ENCODE results near the gene ZFPM1. TPM values are rescaled to one million over a fixed set of nuclear protein-coding genes. Genes with fewer than 3 reads are reported as not detected.

ZFPM1 gene
- total RNA-seq, 3 donors from 2014 or later = 0.32 to 2.9 (median 2.3) TPM

DNA sequence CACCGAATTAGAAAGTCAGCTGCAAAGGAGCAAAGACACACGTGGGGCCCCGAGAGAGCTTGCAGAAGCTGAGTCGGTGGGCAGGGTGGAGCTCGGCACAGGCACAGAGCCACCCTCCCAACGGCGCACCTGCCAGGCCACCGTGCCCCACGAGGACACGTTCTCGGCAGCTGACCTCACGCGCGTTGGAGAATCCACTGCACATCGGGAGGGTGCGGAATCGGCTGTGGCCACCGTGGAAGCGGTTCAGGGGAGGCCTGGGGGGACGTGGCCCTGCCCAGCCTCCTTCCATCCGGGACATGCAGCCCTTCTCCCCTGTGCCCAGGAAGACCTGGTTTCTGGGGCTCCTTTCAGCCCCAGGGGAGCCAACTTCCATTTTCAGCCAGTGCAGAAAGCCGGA, 20.9 kb upstream of the ZFPM1 start:
- Histone ChIP-seq H3K27ac (no peak overlapping the region), H3K4me3 (no peak overlapping the region), H3K36me3 (no peaks in the 10 kb centered on the region), H3K4me1 (no peaks in the 10 kb centered on the region), H3K27me3 (peaks cover 0 to 15% of the 10 kb centered on the region in 2 donors), H3K9me3 (no peaks in the 10 kb centered on the region)
- intact Hi-C loops (cut with DNase I; ENCODE audit: low total_unique reads) = no loop called here
- TF ChIP-seq POLR2A (IDR thresholded peaks at IDR 0.05) = no peak
- no peak for DNase-seq (ENCODE audit: low spot score in 2 of 2)

DNA sequence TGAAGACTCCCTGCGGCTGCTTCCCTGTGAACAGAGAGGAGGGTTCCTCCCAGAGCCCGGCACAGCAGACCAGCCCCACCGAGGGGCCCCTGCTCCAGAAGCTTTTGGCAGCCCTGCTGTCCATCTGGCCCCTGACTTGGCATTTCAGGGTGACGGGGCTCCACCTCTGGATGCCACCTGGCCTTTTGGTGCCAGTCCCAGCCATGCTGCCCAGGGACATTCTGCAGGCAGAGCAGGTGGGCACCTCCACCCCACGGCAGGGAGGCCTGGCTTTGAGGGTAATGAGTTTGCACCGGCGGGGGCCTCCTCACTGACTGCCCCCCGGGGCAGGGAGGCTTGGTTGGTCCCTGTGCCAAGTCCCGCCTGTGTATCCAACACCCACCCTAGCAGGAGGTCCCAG, 20.3 kb upstream of the ZFPM1 start:
- intact Hi-C loops (cut with DNase I; ENCODE audit: low total_unique reads) = no loop called here
- no peaks in the 10 kb centered on the region for H3K36me3 ChIP-seq
- H3K4me1 ChIP-seq = no peaks in the 10 kb centered on the region
- TF ChIP-seq POLR2A (IDR thresholded peaks at IDR 0.05) (no peak), POLR2AphosphoS5 (IDR thresholded peaks at IDR 0.05) (no peak)
- TF ChIP-seq, protein P1, sequence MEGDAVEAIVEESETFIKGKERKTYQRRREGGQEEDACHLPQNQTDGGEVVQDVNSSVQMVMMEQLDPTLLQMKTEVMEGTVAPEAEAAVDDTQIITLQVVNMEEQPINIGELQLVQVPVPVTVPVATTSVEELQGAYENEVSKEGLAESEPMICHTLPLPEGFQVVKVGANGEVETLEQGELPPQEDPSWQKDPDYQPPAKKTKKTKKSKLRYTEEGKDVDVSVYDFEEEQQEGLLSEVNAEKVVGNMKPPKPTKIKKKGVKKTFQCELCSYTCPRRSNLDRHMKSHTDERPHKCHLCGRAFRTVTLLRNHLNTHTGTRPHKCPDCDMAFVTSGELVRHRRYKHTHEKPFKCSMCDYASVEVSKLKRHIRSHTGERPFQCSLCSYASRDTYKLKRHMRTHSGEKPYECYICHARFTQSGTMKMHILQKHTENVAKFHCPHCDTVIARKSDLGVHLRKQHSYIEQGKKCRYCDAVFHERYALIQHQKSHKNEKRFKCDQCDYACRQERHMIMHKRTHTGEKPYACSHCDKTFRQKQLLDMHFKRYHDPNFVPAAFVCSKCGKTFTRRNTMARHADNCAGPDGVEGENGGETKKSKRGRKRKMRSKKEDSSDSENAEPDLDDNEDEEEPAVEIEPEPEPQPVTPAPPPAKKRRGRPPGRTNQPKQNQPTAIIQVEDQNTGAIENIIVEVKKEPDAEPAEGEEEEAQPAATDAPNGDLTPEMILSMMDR (IDR thresholded peaks at IDR 0.05) = no peak
- no peak for DNase-seq (ENCODE audit: low spot score in 2 of 2)
- no peak overlapping the region for H3K4me3 ChIP-seq
- H3K27me3 ChIP-seq = peaks cover 0 to 15% of the 10 kb centered on the region in 2 donors
- no peaks in the 10 kb centered on the region for H3K9me3 ChIP-seq
- no peak overlapping the region for H3K27ac ChIP-seq

DNA sequence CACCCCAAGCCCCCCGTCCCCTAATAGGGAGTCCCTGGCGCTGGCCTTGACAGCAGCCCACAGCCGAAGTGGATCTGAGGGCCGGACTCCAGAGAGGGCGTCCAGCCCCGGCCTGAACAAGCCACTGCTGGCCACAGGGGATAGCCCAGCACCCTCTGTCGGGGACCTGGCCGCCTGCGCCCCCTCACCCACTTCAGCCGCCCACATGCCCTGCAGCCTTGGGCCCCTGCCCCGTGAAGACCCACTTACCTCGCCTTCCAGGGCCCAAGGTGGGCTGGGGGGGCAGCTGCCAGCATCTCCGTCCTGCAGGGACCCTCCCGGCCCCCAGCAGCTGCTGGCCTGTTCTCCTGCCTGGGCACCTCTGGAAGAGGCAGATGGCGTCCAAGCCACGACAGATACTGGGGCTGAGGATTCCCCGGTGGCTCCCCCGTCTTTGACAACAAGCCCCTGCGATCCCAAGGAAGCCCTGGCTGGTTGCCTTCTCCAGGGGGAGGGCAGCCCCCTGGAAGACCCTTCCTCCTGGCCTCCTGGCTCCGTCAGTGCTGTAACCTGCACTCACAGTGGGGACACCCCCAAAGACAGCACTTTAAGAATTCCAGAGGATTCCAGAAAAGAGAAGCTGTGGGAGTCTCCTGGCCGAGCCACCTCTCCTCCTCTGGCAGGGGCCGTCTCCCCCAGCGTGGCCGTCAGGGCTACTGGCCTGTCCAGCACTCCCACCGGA, 19.3 kb upstream of the ZFPM1 start:
- intact Hi-C loops (cut with DNase I; ENCODE audit: low total_unique reads) = no loop called here
- peaks cover 0 to 15% of the 10 kb centered on the region in 2 donors for H3K27me3 ChIP-seq
- no peaks in the 10 kb centered on the region for H3K9me3 ChIP-seq
- no peak overlapping the region for H3K27ac ChIP-seq
- H3K36me3 ChIP-seq = no peaks in the 10 kb centered on the region
- no peak overlapping the region for H3K4me3 ChIP-seq
- H3K4me1 ChIP-seq = no peaks in the 10 kb centered on the region
- TF ChIP-seq, protein P1 (IDR thresholded peaks at IDR 0.05) = no peak
- no peak for TF ChIP-seq POLR2AphosphoS5 (IDR thresholded peaks at IDR 0.05)
- TF ChIP-seq POLR2A (IDR thresholded peaks at IDR 0.05) = no peak
- DNase-seq (ENCODE audit: low spot score in 2 of 2) = no peak

DNA sequence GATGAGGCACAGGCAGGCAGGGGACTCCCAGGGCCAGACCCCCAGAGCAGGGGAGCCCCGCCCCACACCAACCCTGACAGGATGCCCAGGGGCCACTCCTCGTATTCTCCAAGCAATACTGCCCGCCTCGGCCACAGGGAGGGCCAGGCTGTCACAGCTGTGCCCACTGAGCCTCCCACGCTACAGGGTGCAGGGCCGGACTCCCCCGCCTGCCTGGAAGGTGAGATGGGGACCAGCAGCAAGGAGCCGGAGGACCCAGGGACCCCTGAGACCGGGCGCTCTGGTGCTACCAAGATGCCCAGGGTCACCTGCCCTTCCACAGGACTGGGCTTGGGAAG, 18.8 kb upstream of the ZFPM1 start:
- no peak overlapping the region for H3K27ac ChIP-seq
- no peaks in the 10 kb centered on the region for H3K4me1 ChIP-seq
- no peaks in the 10 kb centered on the region for H3K9me3 ChIP-seq
- DNase-seq (ENCODE audit: low spot score in 2 of 2) = no peak
- no peaks in the 10 kb centered on the region for H3K36me3 ChIP-seq
- intact Hi-C loops (cut with DNase I; ENCODE audit: low total_unique reads) = no loop called here
- TF ChIP-seq POLR2AphosphoS5 (IDR thresholded peaks at IDR 0.05) (no peak), POLR2A (IDR thresholded peaks at IDR 0.05) (no peak)
- TF ChIP-seq, protein P1 (IDR thresholded peaks at IDR 0.05) = no peak
- no peak overlapping the region for H3K4me3 ChIP-seq
- H3K27me3 ChIP-seq = peaks cover 0 to 15% of the 10 kb centered on the region in 2 donors

DNA sequence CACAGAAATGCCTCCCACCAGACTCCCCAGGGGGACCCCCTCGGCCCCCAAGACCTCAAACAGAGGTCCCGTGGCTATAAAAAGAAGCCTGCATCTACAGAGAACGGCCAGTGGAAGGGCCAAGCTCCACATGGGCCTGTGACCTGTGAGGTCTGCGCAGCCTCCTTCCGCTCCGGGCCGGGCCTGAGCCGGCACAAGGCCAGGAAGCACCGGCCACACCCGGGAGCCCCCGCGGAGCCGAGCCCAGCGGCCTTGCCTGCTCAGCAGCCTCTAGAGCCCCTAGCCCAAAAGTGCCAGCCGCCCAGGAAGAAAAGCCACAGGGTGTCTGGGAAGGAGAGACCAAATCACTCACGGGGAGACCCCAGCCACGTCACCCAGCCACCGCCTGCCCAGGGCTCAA, 18.3 kb upstream of the ZFPM1 start:
- TF ChIP-seq POLR2AphosphoS5 (IDR thresholded peaks at IDR 0.05) (no peak), POLR2A (IDR thresholded peaks at IDR 0.05) (no peak)
- TF ChIP-seq, protein P1 (IDR thresholded peaks at IDR 0.05) = no peak
- Histone ChIP-seq H3K27me3 (peaks cover 0 to 15% of the 10 kb centered on the region in 2 donors), H3K4me3 (no peak overlapping the region), H3K4me1 (no peaks in the 10 kb centered on the region), H3K36me3 (no peaks in the 10 kb centered on the region), H3K27ac (no peak overlapping the region), H3K9me3 (no peaks in the 10 kb centered on the region)
- intact Hi-C loops (cut with DNase I; ENCODE audit: low total_unique reads) = no loop called here
- DNase-seq (ENCODE audit: low spot score in 2 of 2) = no peak
